WTC11 (cell line): Measurements from ENCODE around the gene LDB2. TPM values are rescaled to one million over a fixed set of nuclear protein-coding genes. Genes with fewer than 3 reads are reported as not detected.

Source experiments
- ATAC-seq: fragments of 200-7000 bp; cut with Tn5 transposase; 2 replicates; pipeline ENCODE4 v1.10.0; 2021; ENCODE audit warnings: mild to moderate bottlenecking, moderate library complexity
- CTCF ChIA-PET: fragments of 300-600 bp; sonication (Branson Sonifier 250); formaldehyde crosslinking; loops from one replicate; lab custom pipeline; 2021; ENCODE audit warnings: antibody characterized with exemption; lab: Charles Lee
- POLR2A ChIA-PET: fragments of 350-600 bp; sonication (Branson Sonifier 250); formaldehyde crosslinking; loops from one replicate; lab custom pipeline; 2021; ENCODE audit warnings: antibody characterized with exemption; lab: Charles Lee
- DNase-seq: peaks from one replicate; pipeline ENCODE4 v3.0.0; 2021; ENCODE audit warnings: low spot score
- H3K27ac Mint-ChIP-seq: 2 replicates; pipeline ENCODE4 v1.8.0; 2021; ENCODE audit warnings: mixed read lengths
- H3K27me3 Mint-ChIP-seq: 2 replicates; pipeline ENCODE4 v1.8.0; 2021; ENCODE audit warnings: low read depth, mild to moderate bottlenecking, moderate library complexity, mixed read lengths
- H3K36me3 Mint-ChIP-seq: 2 replicates; pipeline ENCODE4 v1.8.0; 2021; ENCODE audit warnings: mixed read lengths
- H3K4me1 Mint-ChIP-seq: 2 replicates; pipeline ENCODE4 v1.8.0; 2022; ENCODE audit warnings: mixed read lengths
- H3K4me3 Mint-ChIP-seq: 2 replicates; pipeline ENCODE4 v1.8.0; 2021; ENCODE audit warnings: mild to moderate bottlenecking, moderate library complexity, mixed read lengths
- H3K9me3 Mint-ChIP-seq: 2 replicates; pipeline ENCODE4 v1.8.0; 2021; ENCODE audit warnings: mixed read lengths
- ATF1 ChIP-seq: sonication (generic); formaldehyde crosslinking; IDR thresholded peaks from 2 replicates; pipeline ENCODE4 v1.8.1; 2023; ENCODE audit warnings: mild to moderate bottlenecking, moderate library complexity, missing genetic modification reagents
- E2F1 ChIP-seq: sonication (generic); formaldehyde crosslinking; IDR thresholded peaks from 2 replicates; pipeline ENCODE4 v1.8.0; 2022; ENCODE audit warnings: mild to moderate bottlenecking, missing genetic modification reagents
- HMGA2 ChIP-seq: fragments of 250-450 bp; sonication (Bioruptor Pico); IDR thresholded peaks from 2 replicates; pipeline ENCODE4 v1.4.0; 2021; ENCODE audit warnings: mild to moderate bottlenecking, moderate library complexity
- RELA ChIP-seq: sonication (generic); formaldehyde crosslinking; IDR thresholded peaks from 2 replicates; pipeline ENCODE4 v1.8.1; 2022; ENCODE audit warnings: missing genetic modification reagents, mild to moderate bottlenecking, borderline replicate concordance
- SMAD4 ChIP-seq: sonication (generic); formaldehyde crosslinking; IDR thresholded peaks from 2 replicates; pipeline ENCODE4 v1.8.0; 2022; ENCODE audit warnings: mild to moderate bottlenecking, missing genetic modification reagents
- TEAD4 ChIP-seq: sonication (generic); formaldehyde crosslinking; IDR thresholded peaks from 2 replicates; pipeline ENCODE4 v1.8.0; 2022; ENCODE audit warnings: mild to moderate bottlenecking, missing genetic modification reagents
- TP53 ChIP-seq: sonication (generic); formaldehyde crosslinking; IDR thresholded peaks from 2 replicates; pipeline ENCODE4 v1.8.1; 2023; ENCODE audit warnings: mild to moderate bottlenecking, missing genetic modification reagents
- ZNF232 ChIP-seq: sonication (generic); formaldehyde crosslinking; IDR thresholded peaks from 2 replicates; pipeline ENCODE4 v1.8.0; 2022; ENCODE audit warnings: mild to moderate bottlenecking, missing genetic modification reagents
- ZNF416 ChIP-seq: fragments of 250-450 bp; sonication (Bioruptor Pico); IDR thresholded peaks from 2 replicates; pipeline ENCODE4 v1.9.0; 2021; ENCODE audit warnings: mild to moderate bottlenecking, inconsistent platforms
- ZNF532 ChIP-seq: fragments of 250-450 bp; sonication (Bioruptor Pico); IDR thresholded peaks from 2 replicates; pipeline ENCODE4 v1.9.0; 2021; ENCODE audit warnings: mild to moderate bottlenecking, borderline replicate concordance
- total RNA-seq: library from RNA; stranded (reverse); gene quantifications from 3 replicates; pipeline ENCODE4 v1.2.3, GENCODE V29; 2021
- TF ChIP-seq, protein P1 (sequence below): sonication (generic); formaldehyde crosslinking; IDR thresholded peaks from 2 replicates; pipeline ENCODE4 v1.8.0; 2022; ENCODE audit warnings: mild to moderate bottlenecking, missing genetic modification reagents
- TF ChIP-seq, protein P2 (sequence below): sonication (generic); formaldehyde crosslinking; IDR thresholded peaks from 2 replicates; pipeline ENCODE4 v1.8.0; 2023; ENCODE audit warnings: mild to moderate bottlenecking, missing genetic modification reagents
- TF ChIP-seq, protein P3 (sequence below): sonication (generic); formaldehyde crosslinking; IDR thresholded peaks from 2 replicates; pipeline ENCODE4 v1.8.1; 2022; ENCODE audit warnings: low read depth, missing genetic modification reagents, borderline replicate concordance
- TF ChIP-seq, protein P4 (sequence below): sonication (generic); formaldehyde crosslinking; IDR thresholded peaks from 2 replicates; pipeline ENCODE4 v1.8.1; 2022; ENCODE audit warnings: missing genetic modification reagents, borderline replicate concordance

The LDB2 gene
- total RNA-seq, 1 experiment from 2014 or later, result 62.4 TPM

GRCh38 chr4:16641971-16642370, 256.5 kb downstream of the LDB2 start (continued):
- TF ChIP-seq, protein P1, sequence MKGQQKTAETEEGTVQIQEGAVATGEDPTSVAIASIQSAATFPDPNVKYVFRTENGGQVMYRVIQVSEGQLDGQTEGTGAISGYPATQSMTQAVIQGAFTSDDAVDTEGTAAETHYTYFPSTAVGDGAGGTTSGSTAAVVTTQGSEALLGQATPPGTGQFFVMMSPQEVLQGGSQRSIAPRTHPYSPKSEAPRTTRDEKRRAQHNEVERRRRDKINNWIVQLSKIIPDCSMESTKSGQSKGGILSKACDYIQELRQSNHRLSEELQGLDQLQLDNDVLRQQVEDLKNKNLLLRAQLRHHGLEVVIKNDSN, result no peak
- TF ChIP-seq E2F1 (CRISPR knock-in tag) (no peak), ZNF416 (CRISPR knock-in tag) (no peak), TP53 (no peak), TEAD4 (CRISPR knock-in tag) (no peak)
- TF ChIP-seq, all 79 proteins: peak for 0

GRCh38 chr4:16636912-16637630, 261.4 kb downstream of the LDB2 start:
- no peak for ATAC-seq
- POLR2A ChIA-PET, result no interaction called here
- no peaks in the 10 kb centered on the region for H3K27me3 Mint-ChIP-seq
- H3K4me1 Mint-ChIP-seq, result peaks cover 32% of the 10 kb centered on the region
- CTCF ChIA-PET, result no interaction called here
- TF ChIP-seq, protein P2, sequence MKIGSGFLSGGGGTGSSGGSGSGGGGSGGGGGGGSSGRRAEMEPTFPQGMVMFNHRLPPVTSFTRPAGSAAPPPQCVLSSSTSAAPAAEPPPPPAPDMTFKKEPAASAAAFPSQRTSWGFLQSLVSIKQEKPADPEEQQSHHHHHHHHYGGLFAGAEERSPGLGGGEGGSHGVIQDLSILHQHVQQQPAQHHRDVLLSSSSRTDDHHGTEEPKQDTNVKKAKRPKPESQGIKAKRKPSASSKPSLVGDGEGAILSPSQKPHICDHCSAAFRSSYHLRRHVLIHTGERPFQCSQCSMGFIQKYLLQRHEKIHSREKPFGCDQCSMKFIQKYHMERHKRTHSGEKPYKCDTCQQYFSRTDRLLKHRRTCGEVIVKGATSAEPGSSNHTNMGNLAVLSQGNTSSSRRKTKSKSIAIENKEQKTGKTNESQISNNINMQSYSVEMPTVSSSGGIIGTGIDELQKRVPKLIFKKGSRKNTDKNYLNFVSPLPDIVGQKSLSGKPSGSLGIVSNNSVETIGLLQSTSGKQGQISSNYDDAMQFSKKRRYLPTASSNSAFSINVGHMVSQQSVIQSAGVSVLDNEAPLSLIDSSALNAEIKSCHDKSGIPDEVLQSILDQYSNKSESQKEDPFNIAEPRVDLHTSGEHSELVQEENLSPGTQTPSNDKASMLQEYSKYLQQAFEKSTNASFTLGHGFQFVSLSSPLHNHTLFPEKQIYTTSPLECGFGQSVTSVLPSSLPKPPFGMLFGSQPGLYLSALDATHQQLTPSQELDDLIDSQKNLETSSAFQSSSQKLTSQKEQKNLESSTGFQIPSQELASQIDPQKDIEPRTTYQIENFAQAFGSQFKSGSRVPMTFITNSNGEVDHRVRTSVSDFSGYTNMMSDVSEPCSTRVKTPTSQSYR (CRISPR knock-in tag), result no peak
- TF ChIP-seq HMGA2 (no peak), ZNF232 (CRISPR knock-in tag) (no peak), ATF1 (CRISPR knock-in tag) (no peak), SMAD4 (no peak), ZNF532 (CRISPR knock-in tag) (no peak), RELA (CRISPR knock-in tag) (no peak)
- TF ChIP-seq, protein P3, sequence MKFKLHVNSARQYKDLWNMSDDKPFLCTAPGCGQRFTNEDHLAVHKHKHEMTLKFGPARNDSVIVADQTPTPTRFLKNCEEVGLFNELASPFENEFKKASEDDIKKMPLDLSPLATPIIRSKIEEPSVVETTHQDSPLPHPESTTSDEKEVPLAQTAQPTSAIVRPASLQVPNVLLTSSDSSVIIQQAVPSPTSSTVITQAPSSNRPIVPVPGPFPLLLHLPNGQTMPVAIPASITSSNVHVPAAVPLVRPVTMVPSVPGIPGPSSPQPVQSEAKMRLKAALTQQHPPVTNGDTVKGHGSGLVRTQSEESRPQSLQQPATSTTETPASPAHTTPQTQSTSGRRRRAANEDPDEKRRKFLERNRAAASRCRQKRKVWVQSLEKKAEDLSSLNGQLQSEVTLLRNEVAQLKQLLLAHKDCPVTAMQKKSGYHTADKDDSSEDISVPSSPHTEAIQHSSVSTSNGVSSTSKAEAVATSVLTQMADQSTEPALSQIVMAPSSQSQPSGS (CRISPR knock-in tag), result no peak
- TF ChIP-seq, protein P4, sequence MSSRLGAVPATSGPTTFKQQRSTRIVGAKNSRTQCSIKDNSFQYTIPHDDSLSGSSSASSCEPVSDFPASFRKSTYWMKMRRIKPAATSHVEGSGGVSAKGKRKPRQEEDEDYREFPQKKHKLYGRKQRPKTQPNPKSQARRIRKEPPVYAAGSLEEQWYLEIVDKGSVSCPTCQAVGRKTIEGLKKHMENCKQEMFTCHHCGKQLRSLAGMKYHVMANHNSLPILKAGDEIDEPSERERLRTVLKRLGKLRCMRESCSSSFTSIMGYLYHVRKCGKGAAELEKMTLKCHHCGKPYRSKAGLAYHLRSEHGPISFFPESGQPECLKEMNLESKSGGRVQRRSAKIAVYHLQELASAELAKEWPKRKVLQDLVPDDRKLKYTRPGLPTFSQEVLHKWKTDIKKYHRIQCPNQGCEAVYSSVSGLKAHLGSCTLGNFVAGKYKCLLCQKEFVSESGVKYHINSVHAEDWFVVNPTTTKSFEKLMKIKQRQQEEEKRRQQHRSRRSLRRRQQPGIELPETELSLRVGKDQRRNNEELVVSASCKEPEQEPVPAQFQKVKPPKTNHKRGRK, result no peak
- peak overlapping the region; percentile 76 for H3K27ac Mint-ChIP-seq
- no peak for DNase-seq
- peaks cover 24% of the 10 kb centered on the region for H3K9me3 Mint-ChIP-seq
- no peak overlapping the region for H3K4me3 Mint-ChIP-seq
- peaks cover 20% of the 10 kb centered on the region for H3K36me3 Mint-ChIP-seq
